ENCODE results near the gene SORCS1.

- TF ChIP-seq PKNOX1 (IDR thresholded peaks at IDR 0.05), result no peak
- TF ChIP-seq HDGF (IDR thresholded peaks at IDR 0.05; ENCODE audit: borderline replicate concordance), result no peak
- TF ChIP-seq L3MBTL2 (conservative IDR thresholded peaks at IDR 0.05), result no peak
- no peak for TF ChIP-seq SP1 (IDR thresholded peaks at IDR 0.05)
- TF ChIP-seq ARNT (IDR thresholded peaks at IDR 0.05), result no peak
- TF ChIP-seq CTBP1 (IDR thresholded peaks at IDR 0.05; ENCODE audit: borderline replicate concordance), result no peak
- TF ChIP-seq SUZ12 (IDR thresholded peaks at IDR 0.05), result no peak
These were observed 391.5 kb downstream of the SORCS1 start for GRCh38 chr10:106772957-106773356.

All from HEK293T (cell line).